GM12878 (cell line): ENCODE results near the gene UTF1. TPM values are rescaled to one million over a fixed set of nuclear protein-coding genes. Genes with fewer than 3 reads are reported as not detected.

ENCODE experiments used
- ATAC-seq: fragments of 200-7000 bp; cut with Tn5 transposase; 3 replicates; pipeline ENCODE4 v1.9.1; 2020; ENCODE audit warnings: mild to moderate bottlenecking, moderate library complexity
- BruUV-seq: library from RNA; stranded (reverse); fragments of 400-500 nt; replicated peaks from 2 replicates; lab custom pipeline; 2021; lab: Mats Ljungman, UMichigan
- CTCF ChIA-PET: fragments of 300-600 bp; sonication (Branson Sonifier 250); formaldehyde crosslinking; extraction: SDS; loops from one replicate; lab custom pipeline; 2021; ENCODE audit warnings: inconsistent platforms; lab: Yijun Ruan, JAX
- POLR2A ChIA-PET: fragments of 350-600 bp; formaldehyde crosslinking; extraction: SDS; loops from one replicate; lab custom pipeline; 2021; ENCODE audit warnings: inconsistent platforms; lab: Charles Lee
- RAD21 ChIA-PET: fragments of 300-600 bp; sonication (Branson Sonifier 250); formaldehyde crosslinking; loops from one replicate; lab custom pipeline; 2023; ENCODE audit warnings: antibody characterized with exemption; ENCODE audit not compliant: unreplicated experiment; lab: Charles Lee
- SMC1A ChIA-PET: fragments of 300-600 bp; sonication (Branson Sonifier 250); formaldehyde crosslinking; loops from one replicate; lab custom pipeline; 2023; ENCODE audit not compliant: unreplicated experiment, uncharacterized antibody; lab: Charles Lee
- DNase-seq: peaks from one replicate; pipeline ENCODE4 v3.0.0-alpha.2; 2011; ENCODE audit warnings: low read depth, low spot score
- FAIRE-seq: peaks from 3 replicates; lab custom pipeline; 2011; peaks lifted over from hg19 to GRCh38; lab: Jason Lieb, UNC
- H2AFZ ChIP-seq: 2 replicates; pipeline ENCODE4 v1.6.0; 2011; ENCODE audit warnings: low read depth, low read length, control low read depth; ENCODE audit not compliant: control insufficient read depth
- H3K27ac ChIP-seq: 2 replicates; pipeline ENCODE4 v1.5.1; 2011; ENCODE audit warnings: control low read depth; ENCODE audit not compliant: control insufficient read depth, insufficient read depth
- H3K27me3 ChIP-seq, 2 experiments: replicated peaks in 1 of 2; 2 replicates each; pipeline versions ENCODE4 v1.6.0 to v1.6.1; 2011; ENCODE audit warnings: low read length in 1 of 2; ENCODE audit not compliant: control insufficient read depth in 2 of 2, insufficient read depth in 2 of 2
- H3K36me3 ChIP-seq, 2 experiments: 2 replicates each; pipeline ENCODE4 v1.5.1; 2011; ENCODE audit warnings: low read length in 1 of 2; ENCODE audit not compliant: control insufficient read depth in 2 of 2, insufficient read depth in 2 of 2
- H3K4me1 ChIP-seq: 2 replicates; pipeline ENCODE4 v1.6.1; 2011; ENCODE audit warnings: mild to moderate bottlenecking, low read length, moderate library complexity, mixed read lengths; ENCODE audit not compliant: control insufficient read depth, insufficient read depth
- H3K4me2 ChIP-seq: 2 replicates; pipeline ENCODE4 v1.6.0; 2011; ENCODE audit warnings: control low read depth; ENCODE audit not compliant: control insufficient read depth, insufficient read depth
- H3K4me3 ChIP-seq: fragments of 200-600 bp; sonication (generic); 2 replicates; pipeline ENCODE4 v1.5.1; 2016
- H3K79me2 ChIP-seq: 2 replicates; pipeline ENCODE4 v1.6.0; 2011; ENCODE audit warnings: low read length; ENCODE audit not compliant: control insufficient read depth, insufficient read depth
- H3K9ac ChIP-seq: 2 replicates; pipeline ENCODE4 v1.8.0; 2011; ENCODE audit warnings: low read length, control low read depth, mixed read lengths; ENCODE audit not compliant: control insufficient read depth, insufficient read depth
- H3K9me3 ChIP-seq: replicated peaks from 3 replicates; pipeline ENCODE4 v1.5.1; 2011; ENCODE audit warnings: mild to moderate bottlenecking, low read length; ENCODE audit not compliant: control insufficient read depth, insufficient read depth
- H4K20me1 ChIP-seq: 2 replicates; pipeline ENCODE4 v1.6.0; 2011; ENCODE audit not compliant: control insufficient read depth, insufficient read depth
- GABPA ChIP-seq: IDR thresholded peaks from 2 replicates; pipeline ENCODE4 v1.6.1; 2014; ENCODE audit warnings: antibody characterized with exemption, low read depth, mild to moderate bottlenecking, inconsistent platforms
- POLR2A ChIP-seq: IDR thresholded peaks from 2 replicates; pipeline ENCODE4 v1.6.1; 2011; ENCODE audit warnings: low read depth, mild to moderate bottlenecking, low read length
- RBBP5 ChIP-seq: fragments of 200-600 bp; sonication (generic); conservative IDR thresholded peaks from 2 replicates; pipeline ENCODE4 v1.6.1; 2016
- RELA ChIP-seq: fragments of 450-650 bp; IDR thresholded peaks from 2 replicates; pipeline ENCODE4 v1.8.0; 2014; ENCODE audit warnings: borderline replicate concordance; ENCODE audit not compliant: partially characterized antibody
- TBL1XR1 ChIP-seq: IDR thresholded peaks from 2 replicates; pipeline ENCODE4 v1.6.1; 2012; ENCODE audit warnings: low read depth, low read length, improper control_type of control experiment
- ZNF274 ChIP-seq: IDR thresholded peaks from one replicate; pipeline ENCODE4 v1.8.0; 2011; ENCODE audit not compliant: insufficient read length, insufficient read depth
- WGBS: methylation state at CpG from one replicate; pipeline ENCODE4 v1.1.6; 2016; ENCODE audit warnings: low lambda C conversion rate; ENCODE audit not compliant: insufficient replicate concordance, insufficient coverage; ENCODE audit errors: missing lambda C conversion rate; 5-methylcytosine and 5-hydroxymethylcytosine counted together
- in situ Hi-C: fragments of 300-500 bp; cut with MboI; formaldehyde crosslinking; loops from 9 replicates; pipeline ENCODE4 v1.14.3; 2018; ENCODE audit warnings: mixed read lengths
- intact Hi-C: fragments of 100-400 bp; cut with micrococcal nuclease; formaldehyde crosslinking; loops from one replicate; pipeline ENCODE4 v1.14.2; 2022; ENCODE audit not compliant: unreplicated experiment
- polyA plus RNA-seq, 11 experiments: library from polyadenylated mRNA; depleted of rRNA in 4 of 11; unstranded in 6 of 11; stranded (reverse) in 5 of 11; fragments of >200 nt; fragmentation: Nextera tagmentation in 4 of 11; fragmentation: Illumina TruSeq in 1 of 11; extraction: Ambion mirVana in 4 of 11; extraction: Trizol in 1 of 11; gene quantifications; 1 replicate in 1 of 11; 2 replicates in 10 of 11; pipeline versions ENCODE4 v1.2.1 to v1.2.3, GENCODE V29; 2011 to 2016; ENCODE audit warnings: inconsistent platforms in 2 of 11, missing spikeins in 2 of 11, low read depth in 1 of 11
- total RNA-seq, 4 experiments: library from RNA; depleted of rRNA in 3 of 4; stranded (reverse); fragments of >200 nt in 3 of 4; fragmentation: Illumina TruSeq in 1 of 4; extraction: Trizol in 1 of 4; gene quantifications; 2 replicates each; pipeline versions ENCODE4 v1.2.1 to v1.2.3, GENCODE V29; 2013 to 2021
- TF ChIP-seq, protein P1 (sequence below): fragments of 450-650 bp; IDR thresholded peaks from 2 replicates; pipeline ENCODE4 v1.6.1; 2017; ENCODE audit warnings: mild to moderate bottlenecking, moderate library complexity

The UTF1 gene
- total and polyA plus RNA-seq, 10 of the 15 experiments (the other 5 are each of a cell fraction or from before 2014, with no cell fraction given) = not detected

DNA sequence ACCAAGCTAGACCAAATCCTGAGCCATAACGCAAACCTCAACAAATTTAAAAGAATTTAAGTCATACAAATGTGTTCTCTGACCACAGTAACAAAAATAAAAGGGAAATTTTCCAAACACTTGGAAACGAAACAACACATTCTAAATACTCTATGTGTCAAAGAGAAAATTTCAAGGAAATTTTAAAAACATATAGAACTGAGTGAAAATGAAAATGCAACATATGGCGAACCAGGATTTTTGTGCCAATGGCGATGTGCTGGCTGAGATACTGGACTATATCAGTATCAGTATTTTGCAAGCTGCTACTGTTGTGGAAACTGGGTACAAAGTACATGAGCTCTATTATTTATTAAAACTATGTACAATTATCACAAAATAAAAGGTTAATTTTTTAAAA, 35.9 kb upstream of the UTF1 start (continued):
- TF ChIP-seq RELA = no peak
- TF ChIP-seq TBL1XR1 = no peak
- no peak for TF ChIP-seq POLR2A
- TF ChIP-seq GABPA = no peak
- no peak for TF ChIP-seq RBBP5
- no peak for TF ChIP-seq ZNF274

DNA sequence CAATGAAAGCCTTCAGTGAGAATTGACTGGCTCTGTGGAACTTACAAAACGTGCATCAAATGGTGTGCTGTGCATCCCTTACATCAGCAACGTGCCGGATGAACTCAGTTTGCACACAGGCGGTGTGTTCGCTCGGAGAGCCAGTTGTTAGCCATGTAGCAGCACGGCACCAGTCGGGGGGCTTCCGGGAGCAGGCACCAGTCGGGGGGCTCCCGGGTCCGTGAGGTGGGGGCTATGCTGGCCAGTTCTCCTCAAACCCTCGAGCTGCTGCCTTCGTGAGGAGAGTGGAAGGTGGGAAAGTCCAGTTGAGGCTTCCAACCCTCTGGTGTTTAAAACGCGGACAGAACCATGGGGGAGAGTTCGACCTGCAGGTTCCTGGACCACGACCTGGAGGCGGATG, 34.9 kb upstream of the UTF1 start:
- no peak for DNase-seq
- Histone ChIP-seq H3K9me3 (no peaks in the 10 kb centered on the region), H3K4me1 (no peaks in the 10 kb centered on the region), H4K20me1 (no peaks in the 10 kb centered on the region), H3K4me2 (no peak overlapping the region), H3K36me3 (no peaks in the 10 kb centered on the region), H3K4me3 (no peak overlapping the region), H3K27ac (no peak overlapping the region), H3K79me2 (no peaks in the 10 kb centered on the region), H2AFZ (no peak overlapping the region), H3K27me3 (no peaks in the 10 kb centered on the region), H3K9ac (no peak overlapping the region)
- SMC1A ChIA-PET = no interaction called here
- RAD21 ChIA-PET = no interaction called here
- ATAC-seq = no peak
- no TSS peak for BruUV-seq
- in situ Hi-C loops = no loop called here
- FAIRE-seq = no peak
- POLR2A ChIA-PET = no interaction called here
- intact Hi-C loops = no loop called here
- TF ChIP-seq, protein P1, sequence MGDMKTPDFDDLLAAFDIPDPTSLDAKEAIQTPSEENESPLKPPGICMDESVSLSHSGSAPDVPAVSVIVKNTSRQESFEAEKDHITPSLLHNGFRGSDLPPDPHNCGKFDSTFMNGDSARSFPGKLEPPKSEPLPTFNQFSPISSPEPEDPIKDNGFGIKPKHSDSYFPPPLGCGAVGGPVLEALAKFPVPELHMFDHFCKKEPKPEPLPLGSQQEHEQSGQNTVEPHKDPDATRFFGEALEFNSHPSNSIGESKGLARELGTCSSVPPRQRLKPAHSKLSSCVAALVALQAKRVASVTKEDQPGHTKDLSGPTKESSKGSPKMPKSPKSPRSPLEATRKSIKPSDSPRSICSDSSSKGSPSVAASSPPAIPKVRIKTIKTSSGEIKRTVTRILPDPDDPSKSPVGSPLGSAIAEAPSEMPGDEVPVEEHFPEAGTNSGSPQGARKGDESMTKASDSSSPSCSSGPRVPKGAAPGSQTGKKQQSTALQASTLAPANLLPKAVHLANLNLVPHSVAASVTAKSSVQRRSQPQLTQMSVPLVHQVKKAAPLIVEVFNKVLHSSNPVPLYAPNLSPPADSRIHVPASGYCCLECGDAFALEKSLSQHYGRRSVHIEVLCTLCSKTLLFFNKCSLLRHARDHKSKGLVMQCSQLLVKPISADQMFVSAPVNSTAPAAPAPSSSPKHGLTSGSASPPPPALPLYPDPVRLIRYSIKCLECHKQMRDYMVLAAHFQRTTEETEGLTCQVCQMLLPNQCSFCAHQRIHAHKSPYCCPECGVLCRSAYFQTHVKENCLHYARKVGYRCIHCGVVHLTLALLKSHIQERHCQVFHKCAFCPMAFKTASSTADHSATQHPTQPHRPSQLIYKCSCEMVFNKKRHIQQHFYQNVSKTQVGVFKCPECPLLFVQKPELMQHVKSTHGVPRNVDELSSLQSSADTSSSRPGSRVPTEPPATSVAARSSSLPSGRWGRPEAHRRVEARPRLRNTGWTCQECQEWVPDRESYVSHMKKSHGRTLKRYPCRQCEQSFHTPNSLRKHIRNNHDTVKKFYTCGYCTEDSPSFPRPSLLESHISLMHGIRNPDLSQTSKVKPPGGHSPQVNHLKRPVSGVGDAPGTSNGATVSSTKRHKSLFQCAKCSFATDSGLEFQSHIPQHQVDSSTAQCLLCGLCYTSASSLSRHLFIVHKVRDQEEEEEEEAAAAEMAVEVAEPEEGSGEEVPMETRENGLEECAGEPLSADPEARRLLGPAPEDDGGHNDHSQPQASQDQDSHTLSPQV = no peak
- CTCF ChIA-PET = no interaction called here
- WGBS = 66% methylated on average over 19 of the region's 19 CpGs
